ENCODE results near the gene CFAP52.
"Not testable (repeated sequence)": the region's sequence is repeated elsewhere in the genome, so short reads cannot be mapped to it uniquely, and the experiment has no call there.

CFAP52 gene

GRCh38 chr17:9571201-9571600, 5.2 kb upstream of the CFAP52 start:
- DNase-seq (ENCODE audit: low spot score), result no peak

DNA sequence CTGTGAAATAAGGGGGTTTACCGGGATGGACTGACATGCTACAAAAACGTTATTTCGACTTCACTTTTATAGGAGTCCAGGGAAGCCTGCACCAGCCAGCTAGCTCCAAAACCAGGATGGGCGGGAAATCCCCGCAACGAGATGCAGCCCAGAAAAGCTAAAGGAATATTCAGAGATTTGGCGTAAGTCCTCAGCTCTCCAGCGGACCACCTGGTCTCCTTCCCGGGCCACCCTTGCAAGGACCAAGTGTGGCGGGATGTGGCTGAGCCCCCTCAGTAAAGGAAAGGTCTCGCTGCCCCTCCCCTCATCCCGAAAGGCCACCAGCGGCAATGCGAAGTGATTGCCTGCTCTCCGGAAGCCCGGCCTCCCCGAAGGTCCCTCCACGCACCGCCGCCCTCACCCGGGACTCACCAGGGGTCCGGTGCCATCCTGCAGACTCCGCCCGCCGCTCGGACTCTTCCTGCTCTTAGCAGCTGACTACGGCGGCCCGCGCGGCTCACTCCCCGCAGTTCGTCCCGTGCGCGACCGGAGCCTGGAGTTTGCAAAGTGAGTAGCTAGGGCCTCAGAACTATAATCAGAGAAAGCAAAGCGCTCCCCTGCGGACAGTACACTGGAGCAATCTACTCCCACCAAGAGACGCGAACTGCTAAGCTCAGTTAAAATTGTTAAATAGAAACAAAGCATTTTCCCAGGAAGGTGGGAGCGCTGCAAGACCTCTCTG, 901 bp upstream of the CFAP52 start, which contains the start of gene STX8:
STX8 (minus strand) TSS at position 440 of the 721 bp plus-strand sequence; CDS start at position 428, 12 bp downstream.
- peak; percentile 86 for DNase-seq (ENCODE audit: low spot score)

GRCh38 chr17:9577373-9577709, 899 bp downstream of the CFAP52 start:
- no peak for DNase-seq (ENCODE audit: low spot score)

- no peak for DNase-seq (ENCODE audit: low spot score)
These were observed 11.7 kb downstream of the CFAP52 start for GRCh38 chr17:9587969-9588656.

- no peak for DNase-seq (ENCODE audit: low spot score)
These were observed 17.6 kb downstream of the CFAP52 start for GRCh38 chr17:9594065-9594464.

- not testable (repeated sequence) for DNase-seq (ENCODE audit: low spot score)
These were observed 21.2 kb downstream of the CFAP52 start for GRCh38 chr17:9597638-9598037.

GRCh38 chr17:9598661-9599060, 22.2 kb downstream of the CFAP52 start:
- no peak for DNase-seq (ENCODE audit: low spot score)

DNA sequence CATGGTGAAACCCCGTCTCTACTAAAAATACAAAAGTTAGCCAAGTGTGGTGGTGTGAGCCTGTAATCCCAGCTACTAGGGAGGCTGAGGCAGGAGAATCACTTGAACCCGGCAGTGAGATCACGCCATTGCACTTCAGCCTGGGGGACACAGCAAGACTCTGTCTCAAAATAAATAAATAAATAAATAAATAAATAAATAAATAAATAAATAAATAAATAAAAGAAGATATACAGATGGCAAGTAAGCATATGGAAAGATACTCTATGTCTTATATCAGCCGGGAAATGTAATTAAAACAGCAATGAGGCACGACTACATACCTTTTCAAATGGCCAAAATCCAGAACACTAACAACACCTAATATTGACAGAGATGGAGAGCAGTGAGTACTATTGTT, 28.1 kb downstream of the CFAP52 start:
- not testable (repeated sequence) for DNase-seq (ENCODE audit: low spot score)

- no peak for DNase-seq (ENCODE audit: low spot score)
These were observed 30.0 kb downstream of the CFAP52 start for GRCh38 chr17:9606453-9606852.

DNA sequence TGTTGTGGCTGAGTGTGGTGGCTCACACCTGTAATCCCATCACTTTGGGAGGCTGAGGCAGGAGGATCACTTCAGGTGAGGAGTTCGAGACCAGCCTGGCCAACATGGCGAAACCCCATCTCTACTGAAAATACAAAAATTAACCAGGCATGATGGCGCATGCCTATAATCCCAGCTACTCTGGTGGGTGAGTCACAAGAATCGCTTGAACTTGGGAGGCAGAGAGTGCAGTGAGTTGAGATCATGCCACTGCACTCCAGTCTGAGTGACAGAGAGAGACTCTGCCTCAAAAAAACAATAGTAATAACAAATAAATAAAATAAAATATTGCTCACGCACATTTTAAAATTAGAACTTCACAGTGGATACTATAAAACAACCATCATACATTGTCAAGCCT, 30.6 kb downstream of the CFAP52 start:
- DNase-seq (ENCODE audit: low spot score), result not testable (repeated sequence)

GRCh38 chr17:9611557-9611956, 35.1 kb downstream of the CFAP52 start:
- DNase-seq (ENCODE audit: low spot score), result no peak

DNA sequence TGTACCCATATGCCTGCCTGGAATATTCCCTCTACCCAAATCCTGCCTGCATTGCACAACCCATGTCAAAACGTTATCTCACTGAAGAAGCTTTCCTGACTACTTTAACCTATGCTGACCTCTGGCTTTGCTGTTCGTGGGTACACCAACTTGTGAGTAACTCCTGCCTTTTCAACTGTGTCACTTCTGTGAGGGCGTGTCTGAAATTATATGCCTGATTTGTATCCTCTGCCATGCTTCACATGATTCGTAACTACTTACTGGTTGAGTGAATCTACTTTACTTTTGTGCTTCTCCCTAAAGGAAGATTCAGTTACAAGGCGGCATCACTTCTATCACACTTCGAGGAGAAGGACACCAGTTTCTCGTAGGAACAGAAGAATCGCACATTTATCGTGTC, 35.6 kb downstream of the CFAP52 start:
- no peak for DNase-seq (ENCODE audit: low spot score)

DNA sequence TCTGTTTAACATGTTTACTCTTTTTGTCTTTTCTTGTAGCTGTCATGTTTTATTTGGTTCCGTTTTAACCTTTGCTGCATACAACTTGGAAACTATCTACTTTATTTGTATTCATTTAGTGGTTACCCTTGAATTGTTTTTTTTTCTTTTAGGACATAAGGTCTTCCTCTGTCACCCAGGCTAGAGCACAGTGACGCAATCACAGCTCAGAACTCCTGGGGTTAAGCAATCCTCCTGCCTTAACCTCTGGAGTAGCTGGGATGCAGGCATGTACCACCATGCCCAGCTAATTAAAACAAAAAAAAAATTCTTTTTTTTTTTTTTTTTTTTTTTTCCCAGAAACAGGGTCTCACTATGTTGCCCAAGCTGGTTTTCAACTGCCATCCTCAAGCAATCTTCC, 39.0 kb downstream of the CFAP52 start:
- DNase-seq (ENCODE audit: low spot score), result no peak

DNA sequence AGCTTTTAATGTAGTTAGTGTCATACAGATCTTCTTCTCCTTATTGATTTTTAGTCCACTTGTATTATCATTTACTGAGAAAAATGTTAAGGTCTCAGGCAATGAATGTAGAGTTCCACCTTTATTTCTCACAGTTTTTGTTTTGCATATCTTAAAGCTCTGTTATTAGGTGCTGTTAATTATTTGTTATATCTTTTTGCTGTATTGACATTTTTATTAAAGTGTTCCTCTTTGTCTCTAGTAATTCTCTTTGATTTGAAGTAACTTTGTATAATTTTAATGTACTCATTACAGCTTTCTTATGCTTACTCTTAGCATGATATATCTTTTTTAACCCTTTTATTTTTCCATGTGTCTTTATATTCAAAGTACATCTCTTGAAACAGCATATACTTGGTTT, 46.5 kb downstream of the CFAP52 start:
- DNase-seq (ENCODE audit: low spot score), result no peak

- DNase-seq (ENCODE audit: low spot score), result no peak
These were observed 52.1 kb downstream of the CFAP52 start for GRCh38 chr17:9628509-9628908.

GRCh38 chr17:9632741-9633140, 56.3 kb downstream of the CFAP52 start:
- DNase-seq (ENCODE audit: low spot score), result no peak

DNA sequence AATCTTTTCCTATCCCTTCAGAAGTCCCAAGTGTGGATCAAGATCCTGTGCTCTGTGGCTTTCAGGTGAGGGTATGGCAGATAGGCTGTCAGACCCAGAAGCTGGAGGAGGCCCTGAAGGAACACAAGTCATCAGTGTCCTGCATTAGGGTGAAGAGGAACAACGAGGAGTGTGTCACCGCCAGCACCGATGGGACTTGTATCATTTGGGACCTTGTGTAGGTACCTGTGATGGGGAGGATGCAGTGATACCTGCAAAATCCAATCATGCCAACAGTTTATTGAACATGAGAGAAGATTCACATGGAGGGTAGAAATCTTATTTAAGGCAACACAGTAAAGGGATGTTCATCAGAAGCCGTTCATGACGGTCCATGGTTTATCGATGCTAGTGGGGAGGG, 58.9 kb downstream of the CFAP52 start:
- no peak for DNase-seq (ENCODE audit: low spot score)

- no peak for DNase-seq (ENCODE audit: low spot score)
These were observed 60.1 kb downstream of the CFAP52 start for GRCh38 chr17:9636501-9636900.

GRCh38 chr17:9640388-9640787, 63.9 kb downstream of the CFAP52 start:
- DNase-seq (ENCODE audit: low spot score), result not testable (repeated sequence)

DNA sequence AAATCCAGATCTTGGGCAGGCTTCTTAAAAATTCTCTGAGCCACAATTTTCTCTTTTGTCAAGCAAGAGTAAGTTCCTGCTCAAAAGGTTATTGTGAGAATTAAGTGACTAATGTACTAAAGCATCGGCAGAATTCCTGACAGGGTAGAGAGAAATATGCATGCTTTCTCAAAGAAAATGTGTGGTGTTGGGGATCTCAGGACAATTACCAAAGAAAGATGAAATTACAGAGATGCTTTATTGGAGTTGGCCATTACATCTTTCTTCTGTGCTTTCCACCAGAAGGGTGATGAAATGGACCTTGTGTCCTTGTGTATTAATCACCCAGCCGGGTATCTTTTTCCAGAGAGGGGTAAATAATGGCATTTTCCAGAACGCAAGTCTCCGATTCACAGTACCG, 67.2 kb downstream of the CFAP52 start:
- DNase-seq (ENCODE audit: low spot score), result no peak

DNA sequence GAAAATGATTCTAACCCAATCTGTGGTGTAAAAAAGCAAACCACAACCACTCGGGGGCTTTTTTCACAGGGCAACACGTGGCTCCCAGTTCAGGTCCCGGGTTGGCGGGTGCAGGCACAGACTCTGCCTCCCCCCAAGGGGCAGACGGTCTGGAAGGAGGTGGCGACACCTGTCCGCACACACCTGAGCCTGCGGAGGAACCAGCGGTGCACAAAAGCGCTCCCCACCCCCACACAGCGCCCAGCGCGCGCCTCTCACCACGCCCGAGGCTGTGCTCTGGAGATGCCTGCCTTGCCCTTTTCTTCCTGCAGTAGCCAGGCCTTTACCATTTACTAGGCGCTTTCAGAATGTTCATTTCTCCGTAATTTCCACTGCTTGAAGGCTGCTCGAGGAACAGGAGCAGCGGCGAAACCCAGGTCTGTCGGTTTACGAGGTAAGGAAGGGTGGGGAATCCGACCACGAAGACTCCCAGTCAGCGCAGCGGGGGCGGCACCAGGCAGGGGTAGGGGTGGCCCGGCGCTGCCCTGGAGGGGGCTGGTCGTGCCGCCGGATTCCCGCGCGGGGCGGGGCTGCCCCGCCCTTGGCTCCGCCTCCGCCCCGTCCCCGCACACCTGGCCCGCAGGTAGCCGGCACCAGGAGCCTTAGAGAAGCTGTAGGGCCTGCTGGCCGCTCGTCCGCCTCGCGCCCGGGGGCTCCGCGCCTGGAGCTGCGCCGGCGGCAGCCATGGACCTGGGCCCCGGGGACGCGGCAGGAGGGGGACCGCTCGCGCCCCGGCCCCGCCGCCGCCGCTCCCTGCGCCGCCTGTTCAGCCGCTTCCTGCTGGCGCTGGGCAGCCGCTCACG, 68.7 kb downstream of the CFAP52 start, which contains the start of gene USP43:
USP43 (plus strand) TSS at position 608 of the 842 bp plus-strand sequence; CDS start at position 724, 116 bp downstream.
- no peak for DNase-seq (ENCODE audit: low spot score)

- DNase-seq (ENCODE audit: low spot score), result no peak
These were observed 69.6 kb downstream of the CFAP52 start for GRCh38 chr17:9645851-9646545.
